ENCODE results near the gene TMEM72.
"Not testable (repeated sequence)": the region's sequence is repeated elsewhere in the genome, so short reads cannot be mapped to it uniquely, and the experiment has no call there.

TMEM72 gene

GRCh38 chr10:44911081-44911540, at the start of gene TMEM72:
Gene TMEM72, plus strand, starts transcription at chr10:44911337. Its CDS starts 176 bp downstream, at chr10:44911513.
- DNase-seq (ENCODE audit: low spot score): no peak

GRCh38 chr10:44862006-44862751, 49.0 kb upstream of the TMEM72 start:
- no peak for DNase-seq (ENCODE audit: low spot score)

- DNase-seq (ENCODE audit: low spot score): no peak
Observed at GRCh38 chr10:44862924-44863323, 48.2 kb upstream of the TMEM72 start.

GRCh38 chr10:44863344-44864047, 47.6 kb upstream of the TMEM72 start:
- DNase-seq (ENCODE audit: low spot score): no peak

- DNase-seq (ENCODE audit: low spot score): no peak
Observed at GRCh38 chr10:44864051-44864450, 47.1 kb upstream of the TMEM72 start.

GRCh38 chr10:44864637-44865288, 46.4 kb upstream of the TMEM72 start:
- peak; percentile 75 for DNase-seq (ENCODE audit: low spot score)

- no peak for DNase-seq (ENCODE audit: low spot score)
Observed at GRCh38 chr10:44865289-44865671, 45.9 kb upstream of the TMEM72 start.

- not testable (repeated sequence) for DNase-seq (ENCODE audit: low spot score)
Observed at GRCh38 chr10:44866367-44866766, 44.8 kb upstream of the TMEM72 start.

- DNase-seq (ENCODE audit: low spot score): no peak
Observed at GRCh38 chr10:44870031-44870430, 41.1 kb upstream of the TMEM72 start.

GRCh38 chr10:44873160-44873559, 38.0 kb upstream of the TMEM72 start:
- DNase-seq (ENCODE audit: low spot score): no peak

GRCh38 chr10:44874166-44874565, 37.0 kb upstream of the TMEM72 start:
- no peak for DNase-seq (ENCODE audit: low spot score)

- DNase-seq (ENCODE audit: low spot score): peak; percentile 89
Observed at GRCh38 chr10:44878706-44879530, 32.2 kb upstream of the TMEM72 start.

GRCh38 chr10:44879531-44879899, 31.6 kb upstream of the TMEM72 start:
- no peak for DNase-seq (ENCODE audit: low spot score)

- DNase-seq (ENCODE audit: low spot score): no peak
Observed at GRCh38 chr10:44880090-44880715, 30.9 kb upstream of the TMEM72 start.

GRCh38 chr10:44881649-44882048, 29.5 kb upstream of the TMEM72 start:
- no peak for DNase-seq (ENCODE audit: low spot score)

GRCh38 chr10:44882166-44882720, 28.9 kb upstream of the TMEM72 start:
- no peak for DNase-seq (ENCODE audit: low spot score)

GRCh38 chr10:44883593-44884331, 27.4 kb upstream of the TMEM72 start:
- DNase-seq (ENCODE audit: low spot score): no peak

- no peak for DNase-seq (ENCODE audit: low spot score)
Observed at GRCh38 chr10:44885710-44886109, 25.4 kb upstream of the TMEM72 start.

- DNase-seq (ENCODE audit: low spot score): no peak
Observed at GRCh38 chr10:44886966-44887365, 24.2 kb upstream of the TMEM72 start.

- DNase-seq (ENCODE audit: low spot score): no peak
Observed at GRCh38 chr10:44888886-44889285, 22.3 kb upstream of the TMEM72 start.

- DNase-seq (ENCODE audit: low spot score): no peak
Observed at GRCh38 chr10:44889834-44890233, 21.3 kb upstream of the TMEM72 start.
